K562 (cell line): ENCODE measurements around the gene ALOX5. TPM values are rescaled to one million over a fixed set of nuclear protein-coding genes. Genes with fewer than 3 reads are reported as not detected.
A peak's percentile ranks its signal among the peaks of the same experiment; 100 is the strongest.

Experiments used
- ATAC-seq: fragments of 200-7000 bp; cut with Tn5 transposase; 3 replicates; pipeline ENCODE4 v1.9.1; 2020; ENCODE audit warnings: moderate library complexity
- BruUV-seq: library from RNA; stranded (reverse); fragments of 400-500 nt; replicated peaks from 2 replicates; lab custom pipeline; 2021; lab: Mats Ljungman, UMichigan
- CTCF ChIA-PET: fragments of 300-600 bp; formaldehyde crosslinking; extraction: SDS; loops from one replicate; lab custom pipeline; 2021; ENCODE audit warnings: low intra/inter-chr PET ratio; lab: Yijun Ruan, JAX
- POLR2A ChIA-PET: fragments of 300-600, 350-650 bp; sonication (Branson Sonifier 250); formaldehyde crosslinking; extraction: SDS; loops from one replicate; lab custom pipeline; 2021; ENCODE audit warnings: antibody characterized with exemption, inconsistent platforms; lab: Yijun Ruan, JAX
- DNase-seq, 4 experiments: peaks; one replicate each; pipeline versions ENCODE4 v3.0.0 to v3.0.0-alpha.2; 2011 to 2018; ENCODE audit warnings: low spot score in 3 of 4, mixed read lengths in 3 of 4; ENCODE audit errors: extremely low read depth in 1 of 4
- FAIRE-seq: peaks from 2 replicates; lab custom pipeline; 2011; peaks lifted over from hg19 to GRCh38; lab: Jason Lieb, UNC
- H2AFZ ChIP-seq: 2 replicates; pipeline ENCODE4 v1.6.0; 2011; ENCODE audit warnings: low read depth, low read length, control low read depth, inconsistent platforms
- H3K27ac ChIP-seq: fragments of 200-600 bp; 3 replicates; pipeline ENCODE4 v1.8.0; 2011; ENCODE audit warnings: low read depth, mild to moderate bottlenecking, control low read depth, inconsistent platforms, low read length, moderate library complexity, mixed read lengths; ENCODE audit errors: extremely low read depth
- H3K27me3 ChIP-seq, 2 experiments: fragments of 300-600 bp in 1 of 2; 2 replicates in 1 of 2; 3 replicates in 1 of 2; pipeline versions ENCODE4 v1.6.0 to v1.8.0; 2011; ENCODE audit warnings: inconsistent platforms in 2 of 2, low read length in 2 of 2, mild to moderate bottlenecking in 1 of 2, mixed read lengths in 1 of 2, moderate library complexity in 1 of 2; ENCODE audit not compliant: control insufficient read depth in 2 of 2, insufficient read depth in 2 of 2
- H3K36me3 ChIP-seq: fragments of 300-600 bp; 3 replicates; pipeline ENCODE4 v1.8.0; 2011; ENCODE audit warnings: mild to moderate bottlenecking, low read length, inconsistent platforms; ENCODE audit not compliant: control insufficient read depth, insufficient read depth
- H3K4me1 ChIP-seq, 2 experiments: fragments of 200-600 bp in 1 of 2; replicated peaks in 1 of 2; 2 replicates in 1 of 2; 3 replicates in 1 of 2; pipeline versions ENCODE4 v1.5.1 to v1.8.0; 2011; ENCODE audit warnings: inconsistent platforms in 2 of 2, low read length in 2 of 2, mild to moderate bottlenecking in 1 of 2, mixed read lengths in 1 of 2, moderate library complexity in 1 of 2; ENCODE audit not compliant: control insufficient read depth in 2 of 2, insufficient read depth in 2 of 2
- H3K4me2 ChIP-seq: 2 replicates; pipeline ENCODE4 v1.6.1; 2011; ENCODE audit warnings: low read length, control low read depth, inconsistent platforms, mixed read lengths; ENCODE audit not compliant: insufficient read depth
- H3K4me3 ChIP-seq: fragments of 200-600 bp; sonication (generic), shearing (Covaris generic); 2 replicates; pipeline ENCODE4 v1.5.1; 2016; ENCODE audit warnings: control low read depth, inconsistent platforms
- H3K79me2 ChIP-seq: fragments of 200-600 bp; 3 replicates; pipeline ENCODE4 v1.8.0; 2011; ENCODE audit warnings: low read length, inconsistent platforms; ENCODE audit not compliant: control insufficient read depth, insufficient read depth
- H3K9ac ChIP-seq, 2 experiments: 2 replicates each; pipeline versions ENCODE4 v1.6.0 to v1.6.1; 2011; ENCODE audit warnings: low read depth in 2 of 2, low read length in 2 of 2, control low read depth in 1 of 2, inconsistent platforms in 1 of 2, mild to moderate bottlenecking in 1 of 2, mixed read lengths in 1 of 2; ENCODE audit not compliant: insufficient read depth in 1 of 2
- H3K9me1 ChIP-seq: one replicate; pipeline ENCODE4 v1.6.0; 2011; ENCODE audit warnings: inconsistent platforms, mild to moderate bottlenecking, low read length, moderate library complexity; ENCODE audit not compliant: control insufficient read depth, insufficient read depth
- H3K9me3 ChIP-seq: replicated peaks from 2 replicates; pipeline ENCODE4 v1.5.1; 2011; ENCODE audit warnings: low read depth, low read length, inconsistent platforms; ENCODE audit not compliant: control insufficient read depth, insufficient read depth
- H4K20me1 ChIP-seq: replicated peaks from 2 replicates; pipeline ENCODE4 v1.6.1; 2011; ENCODE audit warnings: low read length, inconsistent platforms, mixed read lengths; ENCODE audit not compliant: control insufficient read depth, insufficient read depth
- ARID2 ChIP-seq: fragments of 450-650 bp; IDR thresholded peaks from 2 replicates; pipeline ENCODE4 v1.6.1; 2017; ENCODE audit warnings: antibody characterized with exemption, mild to moderate bottlenecking
- HBP1 ChIP-seq: fragments of 450-650 bp; formaldehyde crosslinking; IDR thresholded peaks from 2 replicates; pipeline ENCODE4 v1.4.0; 2022; ENCODE audit warnings: missing genetic modification characterization
- MECOM ChIP-seq: fragments of 250-450 bp; sonication (Bioruptor Pico); IDR thresholded peaks from 2 replicates; pipeline ENCODE4 v1.8.0; 2022; ENCODE audit warnings: inconsistent platforms
- MYC ChIP-seq, 2 experiments: fragments of 250-450 bp in 1 of 2; sonication (Bioruptor Pico) in 1 of 2; IDR thresholded peaks; 2 replicates each; pipeline versions ENCODE4 v1.5.1 to v1.6.1; 2012 to 2021; ENCODE audit warnings: low read depth in 2 of 2, borderline replicate concordance in 1 of 2, improper control_type of control experiment in 1 of 2, low read length in 1 of 2, mild to moderate bottlenecking in 1 of 2, moderate library complexity in 1 of 2
- NR2C2 ChIP-seq, 2 experiments: fragments of 200-800 bp in 1 of 2; sonication (Bioruptor generic) in 1 of 2; sonication (generic) in 1 of 2; formaldehyde crosslinking in 1 of 2; IDR thresholded peaks; 2 replicates each; pipeline versions ENCODE4 v1.6.1 to v1.8.0; 2016 to 2022; ENCODE audit warnings: mild to moderate bottlenecking in 1 of 2, missing compliant biosample characterization in 1 of 2, missing genetic modification characterization in 1 of 2, missing genetic modification reagents in 1 of 2
- PHB ChIP-seq: fragments of 250-450 bp; sonication (Bioruptor Pico); IDR thresholded peaks from 2 replicates; pipeline ENCODE4 v1.5.0; 2021
- SIN3A ChIP-seq, 2 experiments: fragments of 150-350 bp in 1 of 2; IDR thresholded peaks; 2 replicates each; pipeline ENCODE4 v1.6.1; 2011 to 2016; ENCODE audit warnings: borderline replicate concordance in 2 of 2, low read depth in 2 of 2, low read length in 2 of 2, mild to moderate bottlenecking in 2 of 2, moderate library complexity in 2 of 2; ENCODE audit not compliant: control insufficient read depth in 1 of 2
- STAT5B ChIP-seq: fragments of 250-450 bp; sonication (Bioruptor Pico); IDR thresholded peaks from 2 replicates; pipeline ENCODE4 v1.8.0; 2021; ENCODE audit warnings: mild to moderate bottlenecking, inconsistent platforms
- ZFX ChIP-seq: sonication (generic); formaldehyde crosslinking; IDR thresholded peaks from 2 replicates; pipeline ENCODE4 v1.8.0; 2022; ENCODE audit warnings: mild to moderate bottlenecking, missing genetic modification reagents, moderate library complexity
- ZNF445 ChIP-seq: fragments of 250-450 bp; sonication (Bioruptor Pico); IDR thresholded peaks from 2 replicates; pipeline ENCODE4 v1.4.0; 2020; ENCODE audit warnings: low read depth, mild to moderate bottlenecking, moderate library complexity
- ZNF592 ChIP-seq: fragments of 450-650 bp; IDR thresholded peaks from 2 replicates; pipeline ENCODE4 v1.6.1; 2017; ENCODE audit warnings: antibody characterized with exemption, mild to moderate bottlenecking
- WGBS: fragments of 100-300 bp; shearing (Covaris generic); methylation state at CpG from one replicate; pipeline ENCODE4 v1.1.6; 2016; ENCODE audit warnings: low coverage, mixed read lengths; ENCODE audit not compliant: insufficient coverage; ENCODE audit errors: missing lambda C conversion rate; 5-methylcytosine and 5-hydroxymethylcytosine counted together
- in situ Hi-C: fragments of 300-500 bp; cut with MboI; formaldehyde crosslinking; loops from 4 replicates; pipeline ENCODE4 v1.15.0; 2018; ENCODE audit warnings: inconsistent platforms, mixed read lengths
- intact Hi-C: fragments of 100-400 bp; cut with micrococcal nuclease; formaldehyde crosslinking; loops from 2 replicates; pipeline ENCODE4 v1.14.2; 2022
- polyA plus RNA-seq, 8 experiments: library from polyadenylated mRNA; depleted of rRNA in 4 of 8; stranded (reverse) in 5 of 8; unstranded in 3 of 8; fragments of >200 nt; fragmentation: Nextera tagmentation in 2 of 8; fragmentation: Illumina TruSeq in 1 of 8; extraction: Ambion mirVana in 2 of 8; extraction: Trizol in 1 of 8; gene quantifications; 2 replicates each; pipeline versions ENCODE4 v1.2.1 to v1.2.3, GENCODE V29; 2011 to 2014; ENCODE audit warnings: inconsistent platforms in 1 of 8, missing spikeins in 1 of 8
- total RNA-seq, 7 experiments: library from RNA; depleted of rRNA in 6 of 7; stranded (reverse); fragments of >200 nt in 6 of 7; fragmentation: Illumina TruSeq in 2 of 7; extraction: Trizol in 2 of 7; gene quantifications; 2 replicates each; pipeline versions ENCODE4 v1.2.1 to v1.2.3, GENCODE V29; 2011 to 2021; ENCODE audit warnings: low replicate concordance in 1 of 7
- TF ChIP-seq, protein P1 (sequence below): IDR thresholded peaks from 3 replicates; pipeline ENCODE4 v1.6.1; 2011; ENCODE audit warnings: borderline replicate concordance, mild to moderate bottlenecking; ENCODE audit not compliant: insufficient read length, insufficient read depth

The ALOX5 gene
- total and polyA plus RNA-seq, 9 of the 15 experiments (the other 6 are each of a cell fraction or from before 2014, with no cell fraction given), result 0.10 to 2.4 (median 1.4) TPM

- Histone ChIP-seq H3K9ac (no peak overlapping the region), H3K4me3 (no peak overlapping the region), H4K20me1 (no peaks in the 10 kb centered on the region), H3K27me3 (peaks cover 0 to 4% of the 10 kb centered on the region in 2 experiments; a peak in 2 of 5 replicates), H3K9me3 (no peaks in the 10 kb centered on the region), H3K4me2 (no peak overlapping the region), H3K4me1 (peaks cover 9 to 12% of the 10 kb centered on the region in 2 experiments), H3K9me1 (no peaks in the 10 kb centered on the region), H2AFZ (peak overlapping the region; percentile 37), H3K27ac (no peak overlapping the region), H3K36me3 (no peaks in the 10 kb centered on the region), H3K79me2 (no peaks in the 10 kb centered on the region)
- DNase-seq, result no peak
- intact Hi-C loops (no loop called here), in situ Hi-C loops (no loop called here)
- FAIRE-seq, result no peak
- WGBS, result 27% methylated on average over 8 of the region's 8 CpGs
- no peak; the same call in 1 of the 3 replicates for ATAC-seq
- BruUV-seq, result no TSS peak
- ChIA-PET POLR2A (interaction anchor here (0.6 kb wide), 1 partner anchor 18 kb away, joined by 3 read pairs; no protein-coding TSS in a partner anchor), CTCF (no interaction called here)
- TF ChIP-seq PHB (no peak), ZFX (CRISPR knock-in tag) (no peak), ZNF445 (CRISPR knock-in tag) (no peak), ZNF592 (no peak), SIN3A (IDR thresholded peaks at IDR 0.05; ENCODE audit: borderline replicate concordance in 2 of 2, control insufficient read depth in 1 of 2, low read depth in 2 of 2, low read length in 2 of 2) (no peak), STAT5B (CRISPR knock-in tag) (no peak), MYC (IDR thresholded peaks at IDR 0.05; ENCODE audit: low read depth, low read length) (no peak), MYC (CRISPR knock-in tag; IDR thresholded peaks at IDR 0.05; ENCODE audit: borderline replicate concordance, low read depth) (no peak), NR2C2 (CRISPR knock-in tag; IDR thresholded peaks at IDR 0.05) (no peak), NR2C2 (tag; IDR thresholded peaks at IDR 0.05) (no peak), MECOM (CRISPR knock-in tag) (no peak), ARID2 (no peak), HBP1 (CRISPR knock-in tag) (no peak)
- TF ChIP-seq, protein P1, sequence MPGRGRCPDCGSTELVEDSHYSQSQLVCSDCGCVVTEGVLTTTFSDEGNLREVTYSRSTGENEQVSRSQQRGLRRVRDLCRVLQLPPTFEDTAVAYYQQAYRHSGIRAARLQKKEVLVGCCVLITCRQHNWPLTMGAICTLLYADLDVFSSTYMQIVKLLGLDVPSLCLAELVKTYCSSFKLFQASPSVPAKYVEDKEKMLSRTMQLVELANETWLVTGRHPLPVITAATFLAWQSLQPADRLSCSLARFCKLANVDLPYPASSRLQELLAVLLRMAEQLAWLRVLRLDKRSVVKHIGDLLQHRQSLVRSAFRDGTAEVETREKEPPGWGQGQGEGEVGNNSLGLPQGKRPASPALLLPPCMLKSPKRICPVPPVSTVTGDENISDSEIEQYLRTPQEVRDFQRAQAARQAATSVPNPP, result no peak
Measured at GRCh38 chr10:45433716-45434469, 59.9 kb downstream of the ALOX5 start.
